Stimulated activated CD4-positive, alpha-beta T cell treated with anti-CD3 and anti-CD28 coated beads, Interleukin-15, amount 100 ng/mL, for 48 hours (primary cell): ENCODE results near the gene BRS3.
"Not testable (repeated sequence)": the region's sequence is repeated elsewhere in the genome, so short reads cannot be mapped to it uniquely, and the experiment has no call there.

Experiments used
- DNase-seq, 2 donors: peaks; one replicate each; pipeline ENCODE4 v3.0.0-alpha.2; 2020; ENCODE audit warnings: low read depth in 2 of 2

The BRS3 gene

GRCh38 chrX:136487647-136488046 lies at the start of gene BRS3:
BRS3 (plus strand) TSS chrX:136487947; CDS start chrX:136488115, 168 bp downstream.
- no peak for DNase-seq

GRCh38 chrX:136438192-136438591 lies 49.6 kb upstream of the BRS3 start:
- no peak for DNase-seq

GRCh38 chrX:136445674-136446073 lies 42.1 kb upstream of the BRS3 start:
- DNase-seq: not testable (repeated sequence)

- DNase-seq: no peak
Measured at GRCh38 chrX:136446208-136446607, 41.5 kb upstream of the BRS3 start.

- no peak for DNase-seq
Measured at GRCh38 chrX:136447308-136447707, 40.4 kb upstream of the BRS3 start.

- no peak for DNase-seq
Measured at GRCh38 chrX:136447968-136448367, 39.8 kb upstream of the BRS3 start.

GRCh38 chrX:136450050-136450830 lies 37.5 kb upstream of the BRS3 start:
- no peak for DNase-seq

- no peak for DNase-seq
Measured at GRCh38 chrX:136452614-136453013, 35.1 kb upstream of the BRS3 start.

- no peak for DNase-seq
Measured at GRCh38 chrX:136453114-136453513, 34.6 kb upstream of the BRS3 start.

- no peak for DNase-seq
Measured at GRCh38 chrX:136453771-136454170, 34.0 kb upstream of the BRS3 start.

GRCh38 chrX:136456133-136456532 lies 31.6 kb upstream of the BRS3 start:
- no peak for DNase-seq

- DNase-seq: no peak
Measured at GRCh38 chrX:136457303-136457917, 30.3 kb upstream of the BRS3 start.

GRCh38 chrX:136464589-136464988 lies 23.2 kb upstream of the BRS3 start:
- DNase-seq: no peak

- no peak for DNase-seq
Measured at GRCh38 chrX:136467303-136467702, 20.4 kb upstream of the BRS3 start.

GRCh38 chrX:136468391-136469103 lies 19.2 kb upstream of the BRS3 start:
- no peak for DNase-seq

- no peak for DNase-seq
Measured at GRCh38 chrX:136473663-136474062, 14.1 kb upstream of the BRS3 start.

GRCh38 chrX:136475236-136475635 lies 12.5 kb upstream of the BRS3 start:
- DNase-seq: no peak

- DNase-seq: no peak
Measured at GRCh38 chrX:136476501-136476900, 11.2 kb upstream of the BRS3 start.

GRCh38 chrX:136477026-136477425 lies 10.7 kb upstream of the BRS3 start:
- no peak for DNase-seq

- no peak for DNase-seq
Measured at GRCh38 chrX:136480383-136480782, 7.4 kb upstream of the BRS3 start.

- no peak for DNase-seq
Measured at GRCh38 chrX:136488706-136489105, 959 bp downstream of the BRS3 start.

- DNase-seq: no peak
Measured at GRCh38 chrX:136491832-136492231, 4.1 kb downstream of the BRS3 start.

GRCh38 chrX:136493011-136493410 lies 5.3 kb downstream of the BRS3 start:
- no peak for DNase-seq
